Measurements from ENCODE around the gene ADGRL3. TPM values are rescaled to one million over a fixed set of nuclear protein-coding genes. Genes with fewer than 3 reads are reported as not detected.

The ADGRL3 gene
- total RNA-seq, 4 donors from 2014 or later = 6.5 to 19.0 (median 14.0) TPM

DNA sequence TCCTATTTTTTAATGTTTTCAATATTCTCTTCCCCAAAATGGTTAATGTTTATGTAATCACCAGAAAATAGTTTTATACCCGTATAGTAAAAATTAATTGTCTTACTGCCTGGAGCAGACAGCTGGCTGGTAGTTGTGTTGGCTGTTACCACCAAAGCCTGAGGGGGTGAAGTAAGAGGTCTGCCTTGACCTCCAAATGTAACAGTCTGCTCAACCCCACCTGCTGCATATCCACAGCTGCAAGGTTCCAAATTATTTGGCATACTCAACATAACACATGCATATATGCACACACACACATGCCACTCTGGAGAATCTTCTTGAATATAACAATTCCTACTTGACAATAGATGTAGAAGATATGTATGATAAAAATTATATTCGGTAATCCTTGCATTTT lies 624.3 kb downstream of the ADGRL3 start:
- no peak overlapping the region for H3K4me3 ChIP-seq
- WGBS = 60% methylated on average over 2 of the region's 2 CpGs
- H3K27ac ChIP-seq = no peak overlapping the region
- H3K4me1 ChIP-seq = no peaks in the 10 kb centered on the region
- no peaks in the 10 kb centered on the region for H3K9me3 ChIP-seq
- H3K36me3 ChIP-seq = no peaks in the 10 kb centered on the region
- TF ChIP-seq POLR2A (IDR thresholded peaks at IDR 0.05) (no peak), POLR2AphosphoS5 (IDR thresholded peaks at IDR 0.05) (no peak)
- TF ChIP-seq, protein P1, sequence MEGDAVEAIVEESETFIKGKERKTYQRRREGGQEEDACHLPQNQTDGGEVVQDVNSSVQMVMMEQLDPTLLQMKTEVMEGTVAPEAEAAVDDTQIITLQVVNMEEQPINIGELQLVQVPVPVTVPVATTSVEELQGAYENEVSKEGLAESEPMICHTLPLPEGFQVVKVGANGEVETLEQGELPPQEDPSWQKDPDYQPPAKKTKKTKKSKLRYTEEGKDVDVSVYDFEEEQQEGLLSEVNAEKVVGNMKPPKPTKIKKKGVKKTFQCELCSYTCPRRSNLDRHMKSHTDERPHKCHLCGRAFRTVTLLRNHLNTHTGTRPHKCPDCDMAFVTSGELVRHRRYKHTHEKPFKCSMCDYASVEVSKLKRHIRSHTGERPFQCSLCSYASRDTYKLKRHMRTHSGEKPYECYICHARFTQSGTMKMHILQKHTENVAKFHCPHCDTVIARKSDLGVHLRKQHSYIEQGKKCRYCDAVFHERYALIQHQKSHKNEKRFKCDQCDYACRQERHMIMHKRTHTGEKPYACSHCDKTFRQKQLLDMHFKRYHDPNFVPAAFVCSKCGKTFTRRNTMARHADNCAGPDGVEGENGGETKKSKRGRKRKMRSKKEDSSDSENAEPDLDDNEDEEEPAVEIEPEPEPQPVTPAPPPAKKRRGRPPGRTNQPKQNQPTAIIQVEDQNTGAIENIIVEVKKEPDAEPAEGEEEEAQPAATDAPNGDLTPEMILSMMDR (IDR thresholded peaks at IDR 0.05) = no peak
- H3K27me3 ChIP-seq = no peaks in the 10 kb centered on the region
- DNase-seq (ENCODE audit: low spot score in 2 of 2) = no peak

DNA sequence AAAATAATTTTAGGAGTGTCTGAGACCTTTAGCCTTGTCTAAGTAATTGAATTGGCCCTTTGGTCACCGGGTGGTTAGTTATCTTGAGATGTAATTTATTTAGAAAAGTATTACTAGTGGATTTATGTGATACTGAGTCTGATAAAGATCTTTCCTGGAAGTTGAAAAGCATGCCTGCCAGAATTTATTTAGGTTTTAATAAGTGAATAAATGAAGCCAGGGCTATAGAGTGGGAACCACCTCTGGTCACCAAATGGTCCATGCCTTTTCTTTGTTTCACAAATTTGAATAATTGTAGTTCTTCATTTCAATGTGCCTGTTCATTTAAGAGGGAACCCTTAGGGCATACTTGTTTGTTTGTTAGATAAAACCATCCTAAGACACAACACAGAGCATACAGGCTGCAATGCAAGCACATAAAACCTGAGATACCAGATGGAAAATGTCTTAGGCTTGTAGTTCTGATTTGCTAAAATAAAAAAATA lies 627.8 kb downstream of the ADGRL3 start:
- Histone ChIP-seq H3K9me3 (no peaks in the 10 kb centered on the region), H3K4me1 (no peaks in the 10 kb centered on the region), H3K27ac (no peak overlapping the region), H3K4me3 (no peak overlapping the region), H3K27me3 (no peaks in the 10 kb centered on the region), H3K36me3 (no peaks in the 10 kb centered on the region)
- TF ChIP-seq, protein P1 (IDR thresholded peaks at IDR 0.05) = no peak
- no peak for TF ChIP-seq POLR2AphosphoS5 (IDR thresholded peaks at IDR 0.05)
- no peak for TF ChIP-seq POLR2A (IDR thresholded peaks at IDR 0.05)
- no peak for TF ChIP-seq EP300 (IDR thresholded peaks at IDR 0.05)
- 11% methylated on average over 1 of the region's 1 CpG for WGBS
- DNase-seq (ENCODE audit: low spot score in 2 of 2) = no peak

DNA sequence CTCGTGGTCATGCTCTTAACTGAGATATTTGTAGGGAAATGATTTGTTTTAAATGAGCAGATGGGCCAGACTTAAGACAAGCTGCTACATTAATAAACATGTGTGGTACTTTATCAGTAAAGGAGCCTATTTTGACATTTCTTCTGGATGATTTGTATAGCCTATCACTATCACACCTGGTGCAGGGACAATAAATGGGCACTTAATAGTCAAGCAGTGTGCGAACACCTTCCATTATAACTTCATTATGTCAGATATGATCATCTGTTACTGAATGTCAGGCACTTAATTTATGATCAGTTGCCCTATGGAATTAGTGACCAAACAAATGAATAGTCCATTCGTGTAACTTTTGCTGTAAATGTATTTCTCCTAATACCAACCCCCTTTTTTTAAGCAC lies 628.8 kb downstream of the ADGRL3 start:
- WGBS = 83% methylated on average over 3 of the region's 3 CpGs

DNA sequence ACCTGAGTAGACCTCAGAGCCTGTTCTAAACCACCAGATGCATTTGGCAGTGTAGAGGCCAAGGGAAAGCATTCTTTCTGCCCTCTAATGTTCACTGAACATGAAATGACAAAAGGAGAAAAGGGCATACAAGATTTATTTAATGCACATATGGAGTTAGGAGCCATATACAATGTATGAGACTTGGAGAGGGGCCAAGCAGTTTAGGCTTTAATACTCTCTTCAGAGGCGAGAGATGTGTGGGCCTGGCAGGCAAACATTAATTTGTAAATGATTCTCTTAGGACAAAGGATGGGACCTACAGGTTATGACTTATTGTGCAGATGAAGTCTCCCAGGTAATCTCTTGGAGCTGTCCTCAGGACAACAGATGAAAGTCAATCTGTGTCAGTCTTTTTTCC lies 631.9 kb downstream of the ADGRL3 start:
- no peaks in the 10 kb centered on the region for H3K9me3 ChIP-seq
- no peak overlapping the region for H3K4me3 ChIP-seq
- H3K4me1 ChIP-seq = no peaks in the 10 kb centered on the region
- no peaks in the 10 kb centered on the region for H3K36me3 ChIP-seq
- no peak overlapping the region for H3K27ac ChIP-seq
- H3K27me3 ChIP-seq = no peaks in the 10 kb centered on the region
- TF ChIP-seq, protein P1 (IDR thresholded peaks at IDR 0.05) = no peak
- TF ChIP-seq EP300 (IDR thresholded peaks at IDR 0.05) (no peak), POLR2AphosphoS5 (IDR thresholded peaks at IDR 0.05) (no peak), POLR2A (IDR thresholded peaks at IDR 0.05) (no peak)
- 100% methylated on average over 1 of the region's 1 CpG for WGBS
- no peak for DNase-seq (ENCODE audit: low spot score in 2 of 2)

More for the DNA sequence above, 628.8 kb downstream of the ADGRL3 start:
- H3K9me3 ChIP-seq = no peaks in the 10 kb centered on the region
- DNase-seq (ENCODE audit: low spot score in 2 of 2) = no peak
- no peak overlapping the region for H3K4me3 ChIP-seq
- TF ChIP-seq POLR2AphosphoS5 (IDR thresholded peaks at IDR 0.05) = no peak
- TF ChIP-seq POLR2A (IDR thresholded peaks at IDR 0.05) = no peak
- TF ChIP-seq, protein P1 (IDR thresholded peaks at IDR 0.05) = no peak
- TF ChIP-seq EP300 (IDR thresholded peaks at IDR 0.05) = no peak
- H3K27me3 ChIP-seq = no peaks in the 10 kb centered on the region
- no peaks in the 10 kb centered on the region for H3K4me1 ChIP-seq
- H3K36me3 ChIP-seq = no peaks in the 10 kb centered on the region
- H3K27ac ChIP-seq = no peak overlapping the region

DNA sequence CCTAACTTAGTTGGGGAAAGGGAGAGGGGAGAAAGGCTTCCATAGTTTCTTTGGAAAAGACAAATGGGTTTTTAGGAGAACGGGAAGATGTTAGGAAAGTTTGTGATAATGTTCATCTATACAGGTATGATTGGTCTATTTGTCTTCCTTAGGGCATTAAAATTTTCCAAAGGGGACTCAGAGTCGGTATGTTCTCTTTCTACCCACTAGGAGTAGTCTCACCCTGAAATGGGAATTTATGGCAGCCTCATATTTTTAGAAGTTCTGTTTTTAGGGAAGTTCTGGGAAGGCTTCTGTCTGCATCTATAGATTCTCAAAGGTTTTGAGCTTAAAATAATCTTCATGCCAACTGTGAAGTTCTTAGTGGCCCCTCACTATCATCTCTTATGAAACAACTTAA lies 637.3 kb downstream of the ADGRL3 start:
- WGBS = 75% methylated on average over 2 of the region's 2 CpGs
- H3K4me3 ChIP-seq = no peak overlapping the region

More for the DNA sequence above, 637.3 kb downstream of the ADGRL3 start:
- H3K27me3 ChIP-seq = no peaks in the 10 kb centered on the region
- H3K9me3 ChIP-seq = no peaks in the 10 kb centered on the region
- no peaks in the 10 kb centered on the region for H3K4me1 ChIP-seq
- no peaks in the 10 kb centered on the region for H3K36me3 ChIP-seq
- H3K27ac ChIP-seq = no peak overlapping the region
- DNase-seq (ENCODE audit: low spot score in 2 of 2) = no peak
- TF ChIP-seq, protein P1 (IDR thresholded peaks at IDR 0.05) = no peak
- TF ChIP-seq EP300 (IDR thresholded peaks at IDR 0.05) (no peak), POLR2A (IDR thresholded peaks at IDR 0.05) (no peak), POLR2AphosphoS5 (IDR thresholded peaks at IDR 0.05) (no peak)

Data from suprapubic skin (tissue), 4 donors.